ENCODE results near the gene TUBGCP5. TPM values are rescaled to one million over a fixed set of nuclear protein-coding genes. Genes with fewer than 3 reads are reported as not detected.

TUBGCP5 gene
- total RNA-seq, 1 experiment from 2014 or later = 10.7 TPM

GRCh38 chr15:22968366-22968765, 71.0 kb downstream of the TUBGCP5 start:
- Histone ChIP-seq H2AFZ (no peak overlapping the region), H3K4me1 (replicated peaks; ENCODE audit: insufficient read depth) (no peaks in the 10 kb centered on the region), H3K36me3 (ENCODE audit: low read depth) (0 out of 2 replicates have a peak, but pooled peaks cover 3% of the 10 kb centered on the region), H3K9me3 (ENCODE audit: insufficient read depth, low read depth) (peaks cover 4% of the 10 kb centered on the region; the same call in 1 of the 2 replicates), H4K20me1 (ENCODE audit: insufficient read depth) (peaks cover 9% of the 10 kb centered on the region; the same call in 1 of the 2 replicates), H3K4me2 (no peak overlapping the region), H3K27ac (no peak overlapping the region), H3K4me3 (no peak overlapping the region), H3K79me2 (ENCODE audit: low read depth) (peaks cover 68% of the 10 kb centered on the region), H3F3A (ENCODE audit: insufficient read depth, low read depth) (no peaks in the 10 kb centered on the region), H3K27me3 (ENCODE audit: insufficient read depth, low read depth) (no peaks in the 10 kb centered on the region), H3K9me2 (ENCODE audit: insufficient read depth) (no peaks in the 10 kb centered on the region)
- intact Hi-C loops (cut with micrococcal nuclease; ENCODE audit: unreplicated experiment) = no loop called here
- POLR2A ChIA-PET (ENCODE audit: unreplicated experiment) = no interaction called here
- BruUV-seq (replicated peaks) = no TSS peak
- CTCF ChIA-PET = no interaction called here
- DNase-seq = no peak
- TF ChIP-seq CTCF (conservative IDR thresholded peaks at IDR 0.05) (no peak), EZH2 (IDR thresholded peaks at IDR 0.05; ENCODE audit: low read depth) (no peak)

- BruUV-seq (replicated peaks) = no TSS peak
- Histone ChIP-seq H3K9me2 (ENCODE audit: insufficient read depth) (no peaks in the 10 kb centered on the region), H3K79me2 (ENCODE audit: low read depth) (peaks cover 58% of the 10 kb centered on the region), H3K4me1 (replicated peaks; ENCODE audit: insufficient read depth) (no peaks in the 10 kb centered on the region), H2AFZ (no peak overlapping the region), H3K4me3 (no peak overlapping the region), H3K9me3 (ENCODE audit: insufficient read depth, low read depth) (peaks cover 4% of the 10 kb centered on the region; the same call in 1 of the 2 replicates), H3K27ac (no peak overlapping the region), H4K20me1 (ENCODE audit: insufficient read depth) (peaks cover 10% of the 10 kb centered on the region; the same call in 1 of the 2 replicates), H3F3A (ENCODE audit: insufficient read depth, low read depth) (no peaks in the 10 kb centered on the region), H3K27me3 (ENCODE audit: insufficient read depth, low read depth) (no peaks in the 10 kb centered on the region), H3K36me3 (ENCODE audit: low read depth) (0 out of 2 replicates have a peak, but pooled peaks cover 3% of the 10 kb centered on the region), H3K4me2 (no peak overlapping the region)
- intact Hi-C loops (cut with micrococcal nuclease; ENCODE audit: unreplicated experiment) = no loop called here
- TF ChIP-seq CTCF (conservative IDR thresholded peaks at IDR 0.05) (no peak), EZH2 (IDR thresholded peaks at IDR 0.05; ENCODE audit: low read depth) (no peak)
- CTCF ChIA-PET = no interaction called here
- POLR2A ChIA-PET (ENCODE audit: unreplicated experiment) = interaction anchor here (0.6 kb wide), 1 partner anchor 102 kb away, joined by 15 read pairs; no protein-coding TSS in a partner anchor
- no peak for DNase-seq
Measured at GRCh38 chr15:22967084-22967770, 72.1 kb downstream of the TUBGCP5 start.

DNA sequence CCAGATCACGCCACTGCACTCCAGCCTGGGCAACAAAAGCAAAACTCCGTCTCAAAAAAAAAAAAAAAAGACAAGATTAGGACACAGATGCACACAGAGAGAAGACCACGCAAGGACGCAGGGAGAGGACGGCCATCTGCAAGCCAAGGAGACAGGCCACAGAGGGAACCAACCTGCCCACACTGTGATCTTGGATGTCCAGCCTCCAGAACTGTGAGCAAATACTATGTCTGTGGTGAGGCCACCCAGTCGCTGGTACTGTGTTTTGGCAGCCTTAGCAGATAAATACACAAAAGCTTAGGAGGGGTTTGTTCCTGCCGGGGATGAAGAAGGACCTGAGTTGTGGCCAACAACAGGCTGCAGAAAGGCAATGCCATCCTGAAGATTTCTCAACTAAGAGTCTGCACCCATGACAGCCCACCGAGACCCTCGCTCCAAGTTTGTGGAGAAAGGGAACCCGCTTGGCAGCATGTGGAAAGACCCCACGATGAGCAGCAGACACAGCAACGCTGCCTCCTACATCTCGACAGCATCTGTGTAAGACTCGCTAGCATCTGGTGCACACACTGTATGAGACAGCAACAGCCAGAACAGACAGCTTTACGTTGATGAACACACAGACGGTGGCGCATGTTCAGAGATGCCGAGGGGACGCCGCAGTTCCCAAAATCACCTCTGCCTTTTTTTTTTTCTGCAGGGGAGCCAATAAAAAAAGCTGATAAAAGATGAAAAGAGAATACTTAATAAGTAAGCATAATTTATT, 72.9 kb downstream of the TUBGCP5 start:
- no TSS peak for BruUV-seq (replicated peaks)
- Histone ChIP-seq H3K4me1 (replicated peaks; ENCODE audit: insufficient read depth) (no peaks in the 10 kb centered on the region), H3K9me2 (ENCODE audit: insufficient read depth) (no peaks in the 10 kb centered on the region), H3F3A (ENCODE audit: insufficient read depth, low read depth) (no peaks in the 10 kb centered on the region), H3K4me2 (no peak overlapping the region), H3K36me3 (ENCODE audit: low read depth) (0 out of 2 replicates have a peak, but pooled peaks cover 3% of the 10 kb centered on the region), H3K79me2 (ENCODE audit: low read depth) (peaks cover 50% of the 10 kb centered on the region), H3K27ac (no peak overlapping the region), H3K9me3 (ENCODE audit: insufficient read depth, low read depth) (peaks cover 4% of the 10 kb centered on the region; the same call in 1 of the 2 replicates), H3K27me3 (ENCODE audit: insufficient read depth, low read depth) (no peaks in the 10 kb centered on the region), H4K20me1 (ENCODE audit: insufficient read depth) (peaks cover 7% of the 10 kb centered on the region; the same call in 1 of the 2 replicates), H2AFZ (no peak overlapping the region), H3K4me3 (no peak overlapping the region)
- ChIA-PET POLR2A (ENCODE audit: unreplicated experiment) (no interaction called here), CTCF (no interaction called here)
- DNase-seq = no peak
- intact Hi-C loops (cut with micrococcal nuclease; ENCODE audit: unreplicated experiment) = no loop called here
- TF ChIP-seq CTCF (conservative IDR thresholded peaks at IDR 0.05) = no peak
- no peak for TF ChIP-seq EZH2 (IDR thresholded peaks at IDR 0.05; ENCODE audit: low read depth)
